AG20443 (cell line): ENCODE results near the gene TMA7.

Experiments used
- DNase-seq: peaks from one replicate; pipeline ENCODE4 v3.0.0; 2012; ENCODE audit warnings: low spot score, mixed read lengths

Gene TMA7

GRCh38 chr3:48423241-48423882, 16.7 kb upstream of the TMA7 start:
- DNase-seq, result no peak

DNA sequence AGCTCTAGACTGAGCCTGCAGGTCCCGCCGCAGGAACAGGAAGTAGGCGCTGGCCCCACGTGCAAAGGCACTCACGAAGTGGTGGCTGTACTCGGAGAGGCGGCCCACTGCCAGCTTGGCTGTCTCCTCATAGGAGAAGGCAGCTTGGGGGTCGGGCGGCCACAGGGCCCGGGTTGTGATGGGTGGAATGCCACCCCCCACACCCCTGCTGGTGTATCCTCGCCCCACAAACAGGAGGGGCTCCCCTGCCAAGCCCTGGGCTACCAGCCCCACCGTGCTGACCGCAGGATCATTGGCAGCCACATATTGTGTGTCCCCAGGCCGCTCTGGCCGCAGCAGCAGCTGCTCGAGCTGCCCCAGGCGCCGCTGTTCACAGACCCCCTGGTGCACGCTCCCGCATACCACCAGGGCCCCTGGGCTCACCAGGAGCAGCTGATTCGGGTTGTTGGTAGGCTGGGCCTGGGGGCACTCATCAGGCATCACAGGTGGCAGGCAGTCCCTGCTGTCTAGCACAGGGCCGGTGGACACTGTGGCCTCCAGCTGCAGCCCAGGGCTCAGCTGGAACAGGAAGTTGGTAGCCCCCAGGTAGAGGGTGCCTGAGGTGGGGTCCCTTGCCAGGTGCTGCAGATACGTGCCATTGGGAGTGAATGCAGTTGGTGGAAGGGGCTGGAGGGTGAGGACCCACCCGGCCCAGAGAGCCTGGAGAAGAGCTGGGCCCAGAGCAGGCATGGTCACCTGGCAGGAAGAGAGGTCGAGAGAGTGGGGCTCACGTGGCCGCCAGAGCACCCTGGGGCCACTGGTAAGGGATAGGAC, 16.0 kb upstream of the TMA7 start:
- DNase-seq, result no peak

DNA sequence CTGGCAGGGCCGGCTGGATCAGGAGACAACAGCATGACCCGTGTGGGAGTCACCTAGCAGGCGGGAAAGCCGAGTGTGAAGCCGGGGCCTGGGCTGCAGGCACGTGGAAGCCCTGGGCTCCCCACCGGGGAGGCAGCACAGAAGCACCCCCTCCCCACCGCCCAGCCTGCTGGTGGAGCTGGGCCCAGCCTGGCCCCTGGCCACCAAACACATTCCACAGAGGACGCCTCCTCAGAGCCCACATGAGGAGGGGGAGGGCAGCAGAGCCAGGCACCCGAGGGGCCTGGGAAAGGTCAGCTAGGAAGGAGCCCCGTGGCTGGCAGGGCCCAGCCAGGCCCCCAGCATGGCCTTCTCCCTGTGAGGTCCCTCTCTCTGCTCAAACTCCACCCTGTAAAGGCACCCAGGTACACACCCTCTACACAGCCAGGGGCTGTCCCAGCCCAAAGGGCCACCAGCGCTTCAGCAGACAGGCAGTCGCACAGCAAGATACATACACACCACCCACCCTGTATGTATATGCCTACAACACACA, 14.7 kb upstream of the TMA7 start:
- DNase-seq, result no peak

DNA sequence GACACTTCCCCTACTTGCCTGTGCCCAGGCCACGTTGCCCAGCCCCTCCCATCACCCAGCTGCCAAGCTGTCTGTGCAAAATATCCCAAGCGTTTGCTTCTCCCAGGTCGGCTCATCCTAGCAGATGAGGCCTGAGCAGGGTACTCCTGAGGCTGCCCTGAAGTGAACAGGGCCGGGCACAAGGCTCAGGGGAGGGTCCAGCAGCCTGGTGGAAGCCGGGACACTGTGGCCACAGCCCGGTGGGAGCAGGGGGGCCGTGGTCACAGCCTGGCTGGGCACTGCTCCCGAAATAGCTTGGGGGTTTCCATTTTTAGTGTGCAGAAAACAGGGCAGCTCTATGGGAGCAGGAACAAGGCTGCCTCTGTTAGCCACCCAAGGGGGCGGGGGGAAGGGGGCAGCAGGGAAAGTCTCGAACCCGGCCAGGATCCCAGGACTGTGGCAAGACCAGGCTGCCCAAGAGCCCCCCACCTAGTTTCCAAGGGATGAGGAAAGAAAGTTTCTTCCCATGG, 13.6 kb upstream of the TMA7 start:
- DNase-seq, result no peak

GRCh38 chr3:48426944-48427629, 13.0 kb upstream of the TMA7 start:
- no peak for DNase-seq

DNA sequence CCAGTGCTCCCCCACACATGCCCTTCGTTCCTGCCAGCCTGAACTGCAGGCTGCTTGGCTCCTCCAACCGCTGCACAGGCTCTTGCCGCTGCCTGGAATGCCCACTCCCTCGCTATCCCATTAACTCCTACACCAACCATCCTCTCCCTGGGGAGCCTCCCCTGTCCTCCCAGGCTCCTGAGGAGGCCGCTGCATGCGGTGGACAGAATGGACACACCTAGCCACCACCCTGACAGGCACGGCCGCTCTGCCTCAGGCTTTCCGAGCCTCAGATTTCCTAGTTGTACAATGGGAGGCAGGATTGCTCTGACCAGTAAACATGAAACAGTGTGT, 12.5 kb upstream of the TMA7 start:
- no peak for DNase-seq

- no peak for DNase-seq
These were observed 11.9 kb upstream of the TMA7 start for GRCh38 chr3:48428088-48428571.

GRCh38 chr3:48428572-48429316, 11.3 kb upstream of the TMA7 start:
- no peak for DNase-seq

DNA sequence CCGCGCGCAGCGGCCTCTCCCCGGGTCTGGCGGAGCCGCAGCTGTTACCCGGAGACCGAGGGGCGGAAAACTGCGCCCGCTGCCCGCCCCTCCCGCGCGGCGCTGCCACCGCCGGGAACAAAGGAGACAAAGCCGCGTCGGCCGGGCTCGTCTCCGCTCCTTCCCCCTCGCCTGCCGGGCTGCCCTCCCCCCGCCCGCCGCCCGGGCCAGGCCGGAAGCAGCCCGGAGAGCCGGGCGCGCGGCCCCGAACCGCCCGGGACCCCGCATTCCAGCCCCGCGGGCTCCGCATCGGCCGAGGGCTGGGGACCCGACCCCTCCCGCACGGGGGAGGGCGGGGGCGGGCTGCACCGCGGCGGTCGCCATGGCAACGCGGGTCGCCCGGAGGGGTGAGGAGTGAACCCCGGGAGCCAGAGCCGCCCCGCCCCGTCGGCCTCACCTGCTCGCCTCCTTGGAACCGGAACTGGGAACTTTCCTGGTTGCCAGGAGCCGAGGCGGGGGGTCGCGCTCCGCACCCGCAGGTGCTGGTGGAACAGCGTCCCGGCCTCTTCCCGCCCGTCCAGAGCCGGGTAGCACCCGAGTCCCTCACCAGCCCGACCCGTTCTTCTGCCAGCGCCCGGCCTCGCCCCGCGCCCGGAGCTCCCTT, 10.6 kb upstream of the TMA7 start:
- peak; percentile 82 for DNase-seq

DNA sequence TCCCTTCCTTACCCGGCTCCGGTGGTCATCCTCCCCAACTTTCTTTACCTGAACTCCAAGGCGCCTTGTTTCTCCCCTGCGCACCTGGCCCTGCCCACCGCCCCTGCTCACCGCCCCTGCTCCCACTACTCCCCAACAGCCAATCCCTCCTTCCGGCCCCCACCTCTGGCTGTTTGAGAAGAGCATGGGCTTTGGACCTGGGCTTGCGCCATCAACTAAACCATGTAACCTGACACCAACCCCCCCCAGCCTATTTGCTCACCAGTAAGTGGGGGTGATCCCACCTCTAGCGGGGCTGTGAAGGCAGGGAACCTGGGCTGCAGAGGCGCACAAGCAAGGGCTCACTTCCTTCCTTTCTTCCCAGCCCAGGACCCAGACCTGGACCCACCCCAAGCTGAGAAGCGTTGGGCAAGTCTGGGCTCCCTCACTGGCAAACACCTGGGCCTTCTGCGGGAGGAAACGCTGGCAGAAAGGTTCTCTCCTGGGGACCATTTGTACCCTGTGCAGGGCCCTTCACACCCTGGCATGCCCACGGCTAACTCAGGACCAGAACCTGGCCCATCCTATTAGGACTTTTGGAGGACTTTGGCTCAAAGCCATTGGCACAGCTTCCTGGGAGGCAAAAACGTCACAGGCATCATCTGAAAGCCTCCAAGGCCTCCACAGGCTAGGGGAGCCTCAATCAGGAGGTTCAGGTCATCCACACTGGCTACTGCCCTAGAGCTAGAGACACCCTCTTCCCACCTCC, 9.9 kb upstream of the TMA7 start, which contains the start of gene PLXNB1:
Gene PLXNB1 (minus strand): TSS at position 127 of the 748 bp plus-strand sequence. CDS start 5,475 bp downstream, outside the sequence.
- peak; percentile 57 for DNase-seq

DNA sequence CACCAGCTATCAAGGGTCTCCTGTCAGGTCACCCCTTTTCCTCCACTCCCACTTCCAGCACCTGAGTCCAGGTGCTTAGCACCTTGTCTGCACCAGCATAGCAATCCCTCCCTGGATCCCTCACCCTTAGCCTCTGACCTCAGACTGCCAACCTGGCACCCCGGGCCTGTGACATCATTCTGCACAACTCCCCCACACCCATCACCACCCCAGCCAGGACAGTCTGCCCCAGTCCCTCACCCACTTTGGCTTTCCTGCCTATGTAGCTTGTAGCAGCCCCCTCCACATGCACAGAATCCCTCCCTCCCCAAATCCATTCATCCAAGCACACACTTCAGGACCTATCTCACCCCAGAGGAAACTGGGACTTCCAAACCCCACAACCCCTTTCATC, 9.4 kb upstream of the TMA7 start:
- no peak for DNase-seq

DNA sequence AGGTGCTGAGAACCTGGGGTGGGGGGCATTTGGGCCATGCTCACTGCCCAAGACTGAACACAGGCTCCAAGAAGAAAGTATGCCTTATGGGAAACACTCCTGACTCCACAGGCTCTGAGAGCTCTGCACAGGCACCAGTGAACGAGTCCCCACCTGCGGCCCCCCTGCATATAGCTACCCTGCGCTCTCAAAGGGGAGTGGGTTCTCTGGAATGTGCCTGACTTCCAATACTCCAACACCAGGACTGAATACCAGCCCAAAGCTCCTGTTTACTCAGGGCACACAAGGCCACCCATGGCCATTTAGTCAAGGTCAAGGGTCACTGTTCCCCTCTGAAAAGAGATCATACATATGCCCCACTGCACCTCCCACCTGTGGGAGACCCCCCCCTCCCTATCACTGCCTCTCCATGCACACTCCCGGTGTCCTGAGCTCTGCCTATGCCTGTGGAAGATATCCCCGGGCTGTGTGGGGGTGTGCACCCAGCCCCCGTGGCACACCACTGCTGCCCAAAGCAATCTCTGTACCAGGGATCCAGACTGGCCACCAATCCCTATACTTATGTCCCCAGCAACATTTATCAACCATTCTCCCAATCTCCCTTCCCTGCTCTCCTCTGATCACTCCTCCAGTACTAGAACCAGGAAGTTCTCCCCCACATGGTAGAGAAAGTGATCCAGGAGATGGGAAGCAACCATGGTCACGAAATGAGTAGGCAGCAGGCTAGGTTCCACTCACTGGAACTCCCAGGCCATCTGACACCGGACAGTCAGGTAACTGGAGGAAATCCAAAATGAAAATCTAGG, 8.6 kb upstream of the TMA7 start:
- DNase-seq, result no peak

- DNase-seq, result no peak
These were observed 7.4 kb upstream of the TMA7 start for GRCh38 chr3:48432411-48433371.

DNA sequence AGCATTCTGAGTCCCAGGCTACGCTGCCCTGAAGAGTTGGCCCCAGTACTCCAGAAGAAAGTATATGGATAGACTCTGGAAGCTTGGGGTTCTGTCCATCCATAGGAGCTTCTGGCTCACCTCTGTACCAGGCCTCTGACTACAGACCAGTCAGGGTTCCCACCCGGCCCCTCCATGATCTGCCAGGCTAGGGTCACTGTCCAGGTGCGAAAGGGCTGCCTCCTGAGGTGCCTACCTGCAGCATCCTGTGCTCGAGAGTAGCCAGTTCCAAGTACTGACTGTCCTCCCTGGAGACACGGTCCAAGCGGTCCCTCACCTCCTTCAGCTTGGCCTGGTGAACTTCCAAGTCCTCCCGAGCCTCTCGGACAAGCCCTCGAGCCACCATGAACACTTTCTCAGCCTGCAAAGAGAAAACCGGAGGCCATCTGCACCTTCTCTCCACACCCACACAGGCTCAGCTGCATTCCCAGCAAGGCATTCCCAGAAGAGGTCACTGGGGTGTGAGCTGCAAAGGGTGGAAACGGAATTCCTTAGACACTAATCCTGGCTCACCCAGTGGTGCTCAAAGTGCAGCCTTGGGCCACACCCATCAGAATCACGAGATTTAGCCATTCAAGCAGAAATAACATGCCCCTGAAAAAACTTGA, 6.5 kb upstream of the TMA7 start:
- peak; percentile 85 for DNase-seq

- no peak for DNase-seq
These were observed 5.3 kb upstream of the TMA7 start for GRCh38 chr3:48434591-48435222.

DNA sequence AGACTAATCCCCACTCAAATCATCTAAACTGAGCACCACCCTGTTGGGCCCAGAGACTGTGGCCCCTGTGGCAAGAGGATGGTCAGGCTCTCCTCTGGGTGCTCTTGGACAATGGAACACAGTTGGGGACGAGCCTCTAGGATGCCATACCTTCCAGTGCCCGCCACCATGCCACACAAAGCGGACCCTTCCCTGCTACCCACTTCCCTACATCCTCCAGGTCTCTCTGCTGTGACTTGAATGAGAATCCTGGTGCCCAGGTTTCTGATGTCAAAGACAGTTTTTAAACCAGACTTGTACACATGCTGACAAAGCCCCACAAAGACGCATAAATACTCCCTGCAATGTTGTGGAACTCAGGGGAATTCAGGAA, 4.8 kb upstream of the TMA7 start:
- no peak for DNase-seq

DNA sequence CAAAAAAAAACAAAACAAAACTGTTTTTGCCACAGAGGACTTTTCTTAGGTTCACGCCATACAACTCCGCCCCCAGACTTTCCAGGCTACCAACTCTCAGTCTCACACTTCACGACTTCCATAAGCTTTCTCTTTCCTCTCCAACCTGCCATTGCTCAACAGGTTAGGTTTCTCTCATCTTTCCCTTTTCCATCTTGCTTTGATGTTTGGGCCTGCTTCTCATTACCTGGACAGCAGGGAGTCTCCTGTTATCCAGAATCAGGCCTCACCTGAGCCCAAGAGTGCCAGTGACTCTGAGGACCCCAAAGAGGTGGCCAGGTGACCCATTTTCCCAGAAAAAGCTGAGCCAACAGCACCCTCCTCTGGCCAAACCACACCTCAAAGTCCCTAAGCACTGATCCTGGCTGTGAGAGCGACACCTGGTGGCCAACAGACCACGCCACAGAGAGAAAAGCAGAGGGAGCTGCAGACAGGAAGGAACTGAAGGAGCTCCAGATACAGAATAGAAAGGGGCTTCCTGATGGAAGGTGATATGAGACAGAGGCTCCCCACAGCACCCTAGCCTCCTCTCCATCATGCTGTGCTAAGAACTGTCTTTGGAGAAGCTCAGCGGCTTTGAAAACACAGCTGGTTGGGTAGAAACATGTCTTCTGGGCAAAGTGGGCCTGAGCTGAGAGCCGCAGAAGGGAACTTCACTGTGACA, 4.1 kb upstream of the TMA7 start:
- DNase-seq, result peak; percentile 84
